ENCODE results near the gene NTM.

The NTM gene

DNA sequence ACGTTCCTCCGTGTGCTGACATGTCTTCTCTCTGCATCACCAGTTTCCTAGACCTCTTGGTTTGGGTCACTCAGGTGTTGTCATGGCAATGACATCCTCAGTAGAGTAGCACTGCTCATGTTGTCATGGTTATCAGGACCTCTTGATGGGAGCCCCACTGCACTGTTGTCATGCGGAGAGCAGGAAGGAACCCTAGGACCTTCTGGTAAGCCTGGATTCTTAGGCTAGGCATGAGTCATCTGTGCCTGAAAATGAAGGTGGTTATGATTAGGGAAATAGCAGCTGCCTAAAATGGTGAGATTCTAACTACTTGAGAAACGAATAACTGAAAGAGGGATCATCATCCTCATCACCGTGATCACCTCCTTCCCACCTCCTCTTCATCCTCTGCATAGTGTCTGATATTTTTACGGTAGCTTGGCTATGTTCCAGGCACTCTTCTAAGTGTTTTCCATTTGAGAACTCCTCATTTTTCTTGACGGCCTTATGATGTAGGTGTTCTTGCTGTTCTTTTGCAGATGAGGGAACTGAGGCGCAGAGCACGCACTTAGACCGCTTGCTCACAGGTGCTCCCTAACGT is 858.4 kb downstream of the NTM start:
- peak; percentile 24 for DNase-seq (ENCODE audit: low read depth)
- TF ChIP-seq, protein P1, sequence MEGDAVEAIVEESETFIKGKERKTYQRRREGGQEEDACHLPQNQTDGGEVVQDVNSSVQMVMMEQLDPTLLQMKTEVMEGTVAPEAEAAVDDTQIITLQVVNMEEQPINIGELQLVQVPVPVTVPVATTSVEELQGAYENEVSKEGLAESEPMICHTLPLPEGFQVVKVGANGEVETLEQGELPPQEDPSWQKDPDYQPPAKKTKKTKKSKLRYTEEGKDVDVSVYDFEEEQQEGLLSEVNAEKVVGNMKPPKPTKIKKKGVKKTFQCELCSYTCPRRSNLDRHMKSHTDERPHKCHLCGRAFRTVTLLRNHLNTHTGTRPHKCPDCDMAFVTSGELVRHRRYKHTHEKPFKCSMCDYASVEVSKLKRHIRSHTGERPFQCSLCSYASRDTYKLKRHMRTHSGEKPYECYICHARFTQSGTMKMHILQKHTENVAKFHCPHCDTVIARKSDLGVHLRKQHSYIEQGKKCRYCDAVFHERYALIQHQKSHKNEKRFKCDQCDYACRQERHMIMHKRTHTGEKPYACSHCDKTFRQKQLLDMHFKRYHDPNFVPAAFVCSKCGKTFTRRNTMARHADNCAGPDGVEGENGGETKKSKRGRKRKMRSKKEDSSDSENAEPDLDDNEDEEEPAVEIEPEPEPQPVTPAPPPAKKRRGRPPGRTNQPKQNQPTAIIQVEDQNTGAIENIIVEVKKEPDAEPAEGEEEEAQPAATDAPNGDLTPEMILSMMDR (conservative IDR thresholded peaks at IDR 0.05; ENCODE audit: low read length): no peak
- no peak overlapping the region for H3K4me3 ChIP-seq (ENCODE audit: low read length)

DNA sequence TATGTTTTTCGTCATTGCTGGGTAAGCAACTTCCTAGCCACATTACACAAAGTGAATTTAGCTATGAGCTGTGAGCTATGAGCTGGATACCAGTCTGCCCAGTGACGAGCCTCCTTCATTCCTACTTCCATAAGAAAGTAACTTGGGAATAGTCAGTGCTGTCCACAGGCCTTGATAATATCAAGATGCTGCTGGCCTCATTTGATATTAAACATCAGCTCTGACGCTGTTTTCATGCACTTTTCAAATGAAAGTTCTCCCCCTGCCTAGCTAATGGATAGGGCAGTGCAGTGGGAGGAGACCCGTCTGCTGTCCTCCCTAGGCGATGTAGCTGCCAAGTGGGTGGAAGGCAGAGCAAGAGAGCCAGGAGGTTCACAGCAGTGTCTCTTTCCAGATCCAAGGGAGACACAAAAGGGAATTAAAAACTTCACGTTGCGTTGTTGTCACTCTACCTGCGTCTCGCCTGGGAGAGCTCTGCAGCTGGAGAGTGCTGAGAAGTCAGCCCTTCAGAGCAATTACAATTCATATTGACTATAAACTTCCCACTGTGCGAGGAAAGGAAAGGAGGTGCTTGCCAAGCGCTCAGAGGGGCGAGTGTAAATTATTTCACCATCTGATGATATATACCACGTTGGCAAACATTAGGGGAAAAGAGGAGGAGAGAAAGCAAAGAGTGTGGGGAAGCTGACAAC is 861.4 kb downstream of the NTM start:
- no peak overlapping the region for H3K4me3 ChIP-seq (ENCODE audit: low read length)
- no peak for DNase-seq (ENCODE audit: low read depth)
- TF ChIP-seq, protein P1 (conservative IDR thresholded peaks at IDR 0.05; ENCODE audit: low read length): no peak

DNA sequence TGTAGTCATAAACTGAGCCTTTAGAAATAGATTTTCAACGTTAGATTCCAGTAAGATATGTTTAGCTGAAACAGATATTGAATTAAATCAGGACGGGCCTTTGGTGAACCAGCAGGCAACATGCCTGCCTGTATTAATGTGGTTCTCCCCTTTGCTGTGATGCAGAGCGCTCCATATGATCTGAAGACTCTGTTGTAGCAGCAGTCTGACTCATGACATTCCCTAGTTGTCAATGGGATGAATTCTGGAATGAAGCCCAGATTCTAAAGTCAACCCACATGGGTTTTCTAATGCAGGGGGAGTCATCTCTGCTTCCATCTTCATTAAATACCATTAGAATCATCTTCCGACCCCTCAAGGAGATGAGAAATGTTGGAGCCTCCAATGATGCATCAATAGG is 864.5 kb downstream of the NTM start:
- H3K4me3 ChIP-seq (ENCODE audit: low read length): no peak overlapping the region
- TF ChIP-seq, protein P1 (conservative IDR thresholded peaks at IDR 0.05; ENCODE audit: low read length): no peak
- peak; percentile 80 for DNase-seq (ENCODE audit: low read depth)

DNA sequence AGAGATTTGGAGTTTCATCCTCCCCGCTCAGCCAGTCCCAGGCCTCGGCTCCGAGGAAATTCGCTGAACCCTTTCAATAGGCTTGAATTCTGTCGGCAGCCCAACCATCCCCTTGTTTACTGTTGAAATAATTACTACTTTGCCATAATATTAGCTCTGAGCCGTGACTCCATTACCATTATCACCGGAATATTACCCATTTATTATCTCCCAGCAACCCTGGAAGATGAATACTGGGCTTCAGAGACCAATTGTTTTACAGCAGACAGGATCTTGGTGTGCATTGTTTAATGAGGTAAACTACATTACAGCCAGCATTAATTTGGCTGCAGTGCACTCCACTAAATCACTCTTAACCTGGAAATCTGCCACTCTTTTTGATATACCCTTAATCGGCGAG is 867.4 kb downstream of the NTM start:
- H3K4me3 ChIP-seq (ENCODE audit: low read length): no peak overlapping the region
- DNase-seq (ENCODE audit: low read depth): no peak
- TF ChIP-seq, protein P1 (conservative IDR thresholded peaks at IDR 0.05; ENCODE audit: low read length): no peak

DNA sequence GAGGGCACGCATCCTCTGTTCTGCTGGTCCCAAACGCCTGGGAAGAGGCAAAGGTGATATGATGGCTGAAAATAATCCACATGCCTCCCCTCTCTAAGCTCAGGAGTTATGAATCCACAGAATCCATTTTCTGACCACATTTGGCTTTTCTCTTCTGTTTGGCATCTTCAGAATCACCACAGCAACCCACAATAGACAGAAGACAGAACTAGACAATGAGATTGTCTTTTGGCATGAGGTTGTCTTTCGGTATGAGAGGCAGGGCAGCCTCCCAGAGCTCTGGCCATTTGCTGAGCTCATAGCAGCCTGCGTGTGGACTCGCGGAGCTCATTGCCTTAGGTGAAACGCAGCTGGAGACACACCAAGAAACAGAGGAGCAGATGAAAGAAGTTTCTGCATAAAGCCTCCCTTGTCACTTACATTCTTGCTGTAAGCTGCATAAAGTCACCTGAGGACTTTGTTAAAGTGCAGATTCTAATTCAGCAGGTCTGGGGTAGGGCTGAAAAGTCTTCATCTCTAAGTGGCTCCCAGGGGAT is 868.0 kb downstream of the NTM start:
- TF ChIP-seq, protein P1 (conservative IDR thresholded peaks at IDR 0.05; ENCODE audit: low read length): no peak
- DNase-seq (ENCODE audit: low read depth): peak; percentile 54
- no peak overlapping the region for H3K4me3 ChIP-seq (ENCODE audit: low read length)

DNA sequence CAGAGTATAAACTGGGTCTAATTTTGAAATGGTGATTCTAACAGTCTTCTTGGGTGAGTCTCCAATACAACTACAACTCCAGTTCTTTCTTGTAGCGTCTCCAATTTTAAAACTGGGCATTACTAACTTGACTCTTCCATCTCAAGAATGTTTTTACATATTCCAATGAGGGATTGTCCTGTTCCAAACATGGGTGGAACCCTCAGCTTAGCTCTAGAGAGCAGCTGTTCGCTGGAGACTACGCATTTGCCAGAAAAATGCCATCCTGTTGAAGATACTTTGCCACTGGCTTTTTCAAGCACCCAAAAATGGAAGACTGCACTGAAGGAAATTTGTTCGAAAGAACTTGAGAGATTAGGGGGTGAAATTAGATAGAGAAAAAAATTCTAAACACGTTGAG is 870.0 kb downstream of the NTM start:
- DNase-seq (ENCODE audit: low read depth): no peak
- TF ChIP-seq, protein P1 (conservative IDR thresholded peaks at IDR 0.05; ENCODE audit: low read length): no peak

DNA sequence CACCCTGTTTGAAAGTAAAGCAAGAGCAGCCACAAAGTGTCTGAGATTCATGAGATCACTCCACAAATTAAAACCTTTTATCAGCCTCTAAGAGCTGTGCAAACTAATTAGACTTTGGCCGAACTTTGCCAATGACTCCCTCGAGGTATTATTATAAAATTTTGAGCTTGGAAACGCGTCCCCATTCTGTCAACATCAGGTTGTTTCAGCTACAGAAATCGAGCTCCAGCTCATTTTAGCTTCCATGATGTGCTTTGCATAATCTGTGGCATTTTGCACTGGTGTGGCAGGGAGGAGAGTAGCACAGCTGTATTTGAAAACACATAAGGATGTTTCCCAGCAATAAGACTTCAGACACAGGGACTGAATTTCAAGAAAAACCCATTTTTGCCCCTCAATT is 872.2 kb downstream of the NTM start:
- DNase-seq (ENCODE audit: low read depth): no peak
- TF ChIP-seq, protein P1 (conservative IDR thresholded peaks at IDR 0.05; ENCODE audit: low read length): no peak
- no peak overlapping the region for H3K4me3 ChIP-seq (ENCODE audit: low read length)

More for the DNA sequence above, 870.0 kb downstream of the NTM start:
- no peak overlapping the region for H3K4me3 ChIP-seq (ENCODE audit: low read length)
